ENCODE measurements around the gene ENPP1. TPM values are rescaled to one million over a fixed set of nuclear protein-coding genes. Genes with fewer than 3 reads are reported as not detected.
"Not testable (repeated sequence)": the region's sequence is repeated elsewhere in the genome, so short reads cannot be mapped to it uniquely, and the experiment has no call there.

ENPP1 gene
- total RNA-seq, 2 experiments from 2014 or later: 0.15 to 0.47 TPM

- no peak overlapping the region for H3K27ac Mint-ChIP-seq
- H3K27me3 Mint-ChIP-seq: peaks cover 7% of the 10 kb centered on the region
- DNase-seq: no peak
- no peaks in the 10 kb centered on the region for H3K9me3 Mint-ChIP-seq (ENCODE audit: low read depth)
- CTCF ChIA-PET: no interaction called here
- H3K36me3 Mint-ChIP-seq: no peaks in the 10 kb centered on the region
- no peak overlapping the region for H3K4me3 Mint-ChIP-seq
- no peaks in the 10 kb centered on the region for H3K4me1 Mint-ChIP-seq
- ATAC-seq: no peak
Observed at GRCh38 chr6:131849799-131850198, 42.0 kb downstream of the ENPP1 start.

- no peak for DNase-seq
- ATAC-seq: no peak
- CTCF ChIA-PET: no interaction called here
- Mint-ChIP-seq H3K27ac (no peak overlapping the region), H3K27me3 (peaks cover 6% of the 10 kb centered on the region), H3K4me1 (no peaks in the 10 kb centered on the region), H3K4me3 (no peak overlapping the region), H3K9me3 (ENCODE audit: low read depth) (no peaks in the 10 kb centered on the region), H3K36me3 (no peaks in the 10 kb centered on the region)
Observed at GRCh38 chr6:131851049-131851769, 43.4 kb downstream of the ENPP1 start.

- CTCF ChIA-PET: no interaction called here
- Mint-ChIP-seq H3K9me3 (ENCODE audit: low read depth) (no peaks in the 10 kb centered on the region), H3K27ac (no peak overlapping the region), H3K4me3 (no peak overlapping the region), H3K4me1 (no peaks in the 10 kb centered on the region), H3K36me3 (no peaks in the 10 kb centered on the region), H3K27me3 (no peaks in the 10 kb centered on the region)
- ATAC-seq (no peak), DNase-seq (no peak)
Observed at GRCh38 chr6:131852200-131852599, 44.4 kb downstream of the ENPP1 start.

- Mint-ChIP-seq H3K4me1 (peaks cover 3% of the 10 kb centered on the region), H3K27me3 (no peaks in the 10 kb centered on the region), H3K27ac (no peak overlapping the region), H3K9me3 (ENCODE audit: low read depth) (no peaks in the 10 kb centered on the region), H3K36me3 (no peaks in the 10 kb centered on the region), H3K4me3 (no peak overlapping the region)
- DNase-seq (no peak), ATAC-seq (no peak)
- CTCF ChIA-PET: no interaction called here
Observed at GRCh38 chr6:131854803-131855202, 47.0 kb downstream of the ENPP1 start.

- H3K9me3 Mint-ChIP-seq (ENCODE audit: low read depth): no peaks in the 10 kb centered on the region
- H3K27ac Mint-ChIP-seq: no peak overlapping the region
- H3K4me3 Mint-ChIP-seq: no peak overlapping the region
- ATAC-seq: no peak
- H3K27me3 Mint-ChIP-seq: peaks cover 5% of the 10 kb centered on the region
- CTCF ChIA-PET: no interaction called here
- H3K4me1 Mint-ChIP-seq: peaks cover 4% of the 10 kb centered on the region
- H3K36me3 Mint-ChIP-seq: no peaks in the 10 kb centered on the region
- no peak for DNase-seq
Observed at GRCh38 chr6:131858765-131859415, 51.1 kb downstream of the ENPP1 start.

GRCh38 chr6:131859658-131860057 is 51.8 kb downstream of the ENPP1 start:
- not testable (repeated sequence) for H3K4me1 Mint-ChIP-seq; H3K4me3 Mint-ChIP-seq; DNase-seq; H3K9me3 Mint-ChIP-seq (ENCODE audit: low read depth); H3K36me3 Mint-ChIP-seq; ATAC-seq; H3K27me3 Mint-ChIP-seq; H3K27ac Mint-ChIP-seq
- CTCF ChIA-PET: interaction anchor here (1.3 kb wide), 1 partner anchor 63 kb away, joined by 3 read pairs; no protein-coding TSS in a partner anchor

- Mint-ChIP-seq H3K27ac (no peak overlapping the region), H3K36me3 (no peaks in the 10 kb centered on the region)
Observed at GRCh38 chr6:131861381-131861780, 53.6 kb downstream of the ENPP1 start.

GRCh38 chr6:131862476-131862875 is 54.7 kb downstream of the ENPP1 start:
- Mint-ChIP-seq H3K4me3 (no peak overlapping the region), H3K27ac (no peak overlapping the region), H3K27me3 (peaks cover 12% of the 10 kb centered on the region), H3K9me3 (ENCODE audit: low read depth) (no peaks in the 10 kb centered on the region), H3K36me3 (no peaks in the 10 kb centered on the region), H3K4me1 (peaks cover 5% of the 10 kb centered on the region)
- DNase-seq (no peak), ATAC-seq (no peak)
- CTCF ChIA-PET: no interaction called here

More at GRCh38 chr6:131861381-131861780, 53.6 kb downstream of the ENPP1 start:
- no peak for DNase-seq
- no peaks in the 10 kb centered on the region for H3K9me3 Mint-ChIP-seq (ENCODE audit: low read depth)
- H3K4me1 Mint-ChIP-seq: peaks cover 5% of the 10 kb centered on the region
- H3K27me3 Mint-ChIP-seq: peaks cover 8% of the 10 kb centered on the region
- CTCF ChIA-PET: interaction anchor here (0.7 to 1.0 kb wide), 2 partner anchors 49 to 166 kb away, joined by 3 read pairs; no protein-coding TSS in a partner anchor
- no peak overlapping the region for H3K4me3 Mint-ChIP-seq
- no peak for ATAC-seq

GRCh38 chr6:131867744-131868143 is 59.9 kb downstream of the ENPP1 start:
- Mint-ChIP-seq H3K36me3 (no peaks in the 10 kb centered on the region), H3K27me3 (peaks cover 7% of the 10 kb centered on the region), H3K4me3 (no peak overlapping the region), H3K9me3 (ENCODE audit: low read depth) (no peaks in the 10 kb centered on the region), H3K4me1 (peaks cover 2% of the 10 kb centered on the region), H3K27ac (no peak overlapping the region)
- no peak for ATAC-seq
- CTCF ChIA-PET: no interaction called here
- DNase-seq: no peak

GRCh38 chr6:131868836-131869235 is 61.0 kb downstream of the ENPP1 start:
- peaks cover 7% of the 10 kb centered on the region for H3K27me3 Mint-ChIP-seq
- DNase-seq (no peak), ATAC-seq (no peak)
- H3K36me3 Mint-ChIP-seq: no peaks in the 10 kb centered on the region
- CTCF ChIA-PET: no interaction called here
- H3K4me3 Mint-ChIP-seq: no peak overlapping the region
- no peak overlapping the region for H3K27ac Mint-ChIP-seq
- H3K4me1 Mint-ChIP-seq: peaks cover 1% of the 10 kb centered on the region
- H3K9me3 Mint-ChIP-seq (ENCODE audit: low read depth): no peaks in the 10 kb centered on the region

- no peak for ATAC-seq
- H3K9me3 Mint-ChIP-seq (ENCODE audit: low read depth): no peaks in the 10 kb centered on the region
- no peaks in the 10 kb centered on the region for H3K36me3 Mint-ChIP-seq
- no peak overlapping the region for H3K27ac Mint-ChIP-seq
- CTCF ChIA-PET: no interaction called here
- no peaks in the 10 kb centered on the region for H3K27me3 Mint-ChIP-seq
- H3K4me3 Mint-ChIP-seq: no peak overlapping the region
- H3K4me1 Mint-ChIP-seq: no peaks in the 10 kb centered on the region
- DNase-seq: no peak
Observed at GRCh38 chr6:131875647-131876046, 67.8 kb downstream of the ENPP1 start.

- H3K9me3 Mint-ChIP-seq (ENCODE audit: low read depth): no peaks in the 10 kb centered on the region
- H3K4me3 Mint-ChIP-seq: no peak overlapping the region
- ATAC-seq (no peak), DNase-seq (no peak)
- no peaks in the 10 kb centered on the region for H3K4me1 Mint-ChIP-seq
- H3K36me3 Mint-ChIP-seq: no peaks in the 10 kb centered on the region
- CTCF ChIA-PET: no interaction called here
- no peaks in the 10 kb centered on the region for H3K27me3 Mint-ChIP-seq
- no peak overlapping the region for H3K27ac Mint-ChIP-seq
Observed at GRCh38 chr6:131876545-131876944, 68.7 kb downstream of the ENPP1 start.

- Mint-ChIP-seq H3K36me3 (no peaks in the 10 kb centered on the region), H3K9me3 (ENCODE audit: low read depth) (no peaks in the 10 kb centered on the region), H3K4me1 (no peaks in the 10 kb centered on the region), H3K27ac (no peak overlapping the region), H3K27me3 (no peaks in the 10 kb centered on the region), H3K4me3 (no peak overlapping the region)
- CTCF ChIA-PET: no interaction called here
- no peak for DNase-seq
- ATAC-seq: no peak
Observed at GRCh38 chr6:131877999-131878789, 70.4 kb downstream of the ENPP1 start.

GRCh38 chr6:131883016-131883415 is 75.2 kb downstream of the ENPP1 start:
- Mint-ChIP-seq H3K36me3 (no peaks in the 10 kb centered on the region), H3K27me3 (no peaks in the 10 kb centered on the region), H3K9me3 (ENCODE audit: low read depth) (no peaks in the 10 kb centered on the region), H3K4me3 (no peak overlapping the region), H3K27ac (no peak overlapping the region), H3K4me1 (no peaks in the 10 kb centered on the region)
- CTCF ChIA-PET: no interaction called here
- ATAC-seq (no peak), DNase-seq (no peak)
